H9 (cell line): Measurements from ENCODE around the gene ANKS3. TPM values are rescaled to one million over a fixed set of nuclear protein-coding genes. Genes with fewer than 3 reads are reported as not detected.

Experiments used
- DNase-seq: peaks from one replicate; pipeline ENCODE4 v3.0.0-alpha.2; 2017
- H2AFZ ChIP-seq: one replicate; pipeline ENCODE4 v1.6.1; 2013; ENCODE audit warnings: mild to moderate bottlenecking, low read length, control low read depth, moderate library complexity
- H2AK5ac ChIP-seq: 2 replicates; pipeline ENCODE4 v1.6.1; 2013; ENCODE audit warnings: low read length, control low read depth, mixed read lengths; ENCODE audit not compliant: insufficient read length
- H2BK120ac ChIP-seq: one replicate; pipeline ENCODE4 v1.6.1; 2013; ENCODE audit warnings: low read depth, mild to moderate bottlenecking, low read length, control low read depth, inconsistent platforms; ENCODE audit not compliant: poor library complexity, severe bottlenecking
- H2BK12ac ChIP-seq: 2 replicates; pipeline ENCODE4 v1.6.1; 2013; ENCODE audit warnings: low read length, control low read depth, mixed read lengths, low read depth; ENCODE audit not compliant: insufficient read length
- H2BK15ac ChIP-seq: 2 replicates; pipeline ENCODE4 v1.6.1; 2013; ENCODE audit warnings: low read depth, low read length, control low read depth
- H2BK20ac ChIP-seq: one replicate; pipeline ENCODE4 v1.6.1; 2013; ENCODE audit warnings: low read depth, mild to moderate bottlenecking, low read length, control low read depth, inconsistent platforms; ENCODE audit not compliant: poor library complexity, severe bottlenecking
- H2BK5ac ChIP-seq: 2 replicates; pipeline ENCODE4 v1.6.1; 2013; ENCODE audit warnings: low read length, control low read depth, mixed read lengths; ENCODE audit not compliant: insufficient read length
- H3K14ac ChIP-seq: 2 replicates; pipeline ENCODE4 v1.6.1; 2013; ENCODE audit warnings: low read length, control low read depth; ENCODE audit not compliant: insufficient read depth
- H3K18ac ChIP-seq: 2 replicates; pipeline ENCODE4 v1.6.1; 2013; ENCODE audit warnings: low read depth, mild to moderate bottlenecking, mixed read lengths, low read length, control low read depth; ENCODE audit not compliant: insufficient read length
- H3K23ac ChIP-seq: 2 replicates; pipeline ENCODE4 v1.6.1; 2013; ENCODE audit warnings: low read length, control low read depth, mixed read lengths, low read depth; ENCODE audit not compliant: insufficient read length
- H3K23me2 ChIP-seq: 2 replicates; pipeline ENCODE4 v1.6.1; 2013; ENCODE audit warnings: low read depth, mild to moderate bottlenecking, mixed read lengths, low read length, control low read depth; ENCODE audit not compliant: insufficient read length, poor library complexity, severe bottlenecking
- H3K27ac ChIP-seq: 2 replicates; pipeline ENCODE4 v1.5.1; 2013; ENCODE audit warnings: low read length, control low read depth, mixed read lengths, low read depth; ENCODE audit not compliant: insufficient read length
- H3K27me3 ChIP-seq: 2 replicates; pipeline ENCODE4 v1.6.1; 2013; ENCODE audit warnings: low read length, control low read depth, inconsistent platforms; ENCODE audit not compliant: insufficient read depth
- H3K4ac ChIP-seq: 2 replicates; pipeline ENCODE4 v1.6.1; 2013; ENCODE audit warnings: low read depth, mild to moderate bottlenecking, control low read depth, inconsistent platforms, low read length, moderate library complexity
- H3K4me1 ChIP-seq: 2 replicates; pipeline ENCODE4 v1.6.1; 2013; ENCODE audit warnings: low read length, control low read depth, inconsistent platforms; ENCODE audit not compliant: insufficient read depth
- H3K4me2 ChIP-seq: 2 replicates; pipeline ENCODE4 v1.6.1; 2013; ENCODE audit warnings: low read length, control low read depth, mixed read lengths; ENCODE audit not compliant: insufficient read length, insufficient read depth
- H3K56ac ChIP-seq: 2 replicates; pipeline ENCODE4 v1.6.1; 2013; ENCODE audit warnings: low read depth, mild to moderate bottlenecking, mixed read lengths, low read length, control low read depth; ENCODE audit not compliant: insufficient read length
- H3K79me1 ChIP-seq: 2 replicates; pipeline ENCODE4 v1.6.1; 2013; ENCODE audit warnings: low read depth, mild to moderate bottlenecking, moderate library complexity, low read length, control low read depth, inconsistent platforms; ENCODE audit not compliant: insufficient read depth, poor library complexity, severe bottlenecking
- H3K79me2 ChIP-seq: 2 replicates; pipeline ENCODE4 v1.6.1; 2013; ENCODE audit warnings: low read length, control low read depth, inconsistent platforms; ENCODE audit not compliant: insufficient read depth
- H3K9ac ChIP-seq: 2 replicates; pipeline ENCODE4 v1.6.1; 2013; ENCODE audit warnings: low read length, control low read depth, mixed read lengths; ENCODE audit not compliant: insufficient read length; ENCODE audit errors: extremely low read depth
- H3K9me3 ChIP-seq: one replicate; pipeline ENCODE4 v1.6.1; 2013; ENCODE audit warnings: low read depth, low read length, inconsistent platforms; ENCODE audit not compliant: control insufficient read depth
- H3T11ph ChIP-seq: one replicate; pipeline ENCODE4 v1.6.1; 2013; ENCODE audit warnings: mild to moderate bottlenecking, low read length, control low read depth, inconsistent platforms
- H4K20me1 ChIP-seq: one replicate; pipeline ENCODE4 v1.6.1; 2013; ENCODE audit not compliant: control insufficient read depth, insufficient read length, insufficient read depth
- H4K5ac ChIP-seq: 2 replicates; pipeline ENCODE4 v1.6.1; 2013; ENCODE audit warnings: low read depth, mild to moderate bottlenecking, mixed read lengths, low read length, control low read depth; ENCODE audit not compliant: insufficient read length
- H4K8ac ChIP-seq: replicated peaks from 2 replicates; pipeline ENCODE4 v1.6.1; 2013; ENCODE audit warnings: low read length, control low read depth, mixed read lengths, low read depth; ENCODE audit not compliant: insufficient read length
- H4K91ac ChIP-seq: 2 replicates; pipeline ENCODE4 v1.6.1; 2013; ENCODE audit warnings: low read depth, mild to moderate bottlenecking, moderate library complexity, mixed read lengths, low read length, control low read depth; ENCODE audit not compliant: insufficient read length
- H3K27ac Mint-ChIP-seq, 3 experiments: 2 replicates in 2 of 3; 3 replicates in 1 of 3; pipeline ENCODE4 v1.8.0; 2020 to 2021; ENCODE audit warnings: mixed read lengths in 3 of 3, mild to moderate bottlenecking in 1 of 3, moderate library complexity in 1 of 3
- H3K27me3 Mint-ChIP-seq: 2 replicates; pipeline ENCODE4 v1.8.0; 2021; ENCODE audit warnings: low read depth, mild to moderate bottlenecking, moderate library complexity, mixed read lengths
- H3K36me3 Mint-ChIP-seq, 3 experiments: 2 replicates in 2 of 3; 3 replicates in 1 of 3; pipeline ENCODE4 v1.8.0; 2020 to 2021; ENCODE audit warnings: low read depth in 3 of 3, mixed read lengths in 3 of 3; ENCODE audit not compliant: insufficient read depth in 1 of 3
- H3K4me1 Mint-ChIP-seq, 2 experiments: 2 replicates each; pipeline ENCODE4 v1.8.0; 2020; ENCODE audit warnings: mixed read lengths in 2 of 2
- H3K4me3 Mint-ChIP-seq, 2 experiments: 2 replicates in 1 of 2; 3 replicates in 1 of 2; pipeline ENCODE4 v1.8.0; 2020 to 2021; ENCODE audit warnings: mild to moderate bottlenecking in 2 of 2, mixed read lengths in 2 of 2, moderate library complexity in 1 of 2
- H3K9me3 Mint-ChIP-seq, 2 experiments: 2 replicates in 1 of 2; 3 replicates in 1 of 2; pipeline ENCODE4 v1.8.0; 2020; ENCODE audit warnings: mild to moderate bottlenecking in 2 of 2, mixed read lengths in 2 of 2, moderate library complexity in 1 of 2
- WGBS: extraction: QIAGEN DNeasy Blood & Tissue Kit; methylation state at CpG from one replicate; pipeline ENCODE4 v1.1.7; 2013; ENCODE audit warnings: missing lambda C conversion rate, low lambda C conversion rate, mixed read lengths; ENCODE audit not compliant: insufficient read length; ENCODE audit errors: extremely low coverage; 5-methylcytosine and 5-hydroxymethylcytosine counted together
- total RNA-seq: library from RNA; stranded (reverse); gene quantifications from 2 replicates; pipeline ENCODE4 v1.2.1, GENCODE V29; 2021
- TF ChIP-seq, protein P1 (sequence below): fragments of 200-600 bp; sonication (generic); conservative IDR thresholded peaks from 3 replicates; pipeline ENCODE4 v1.8.0; 2021; ENCODE audit warnings: antibody characterized with exemption, mild to moderate bottlenecking

ANKS3 gene
- total RNA-seq, 1 experiment from 2014 or later, result 32.0 TPM

DNA sequence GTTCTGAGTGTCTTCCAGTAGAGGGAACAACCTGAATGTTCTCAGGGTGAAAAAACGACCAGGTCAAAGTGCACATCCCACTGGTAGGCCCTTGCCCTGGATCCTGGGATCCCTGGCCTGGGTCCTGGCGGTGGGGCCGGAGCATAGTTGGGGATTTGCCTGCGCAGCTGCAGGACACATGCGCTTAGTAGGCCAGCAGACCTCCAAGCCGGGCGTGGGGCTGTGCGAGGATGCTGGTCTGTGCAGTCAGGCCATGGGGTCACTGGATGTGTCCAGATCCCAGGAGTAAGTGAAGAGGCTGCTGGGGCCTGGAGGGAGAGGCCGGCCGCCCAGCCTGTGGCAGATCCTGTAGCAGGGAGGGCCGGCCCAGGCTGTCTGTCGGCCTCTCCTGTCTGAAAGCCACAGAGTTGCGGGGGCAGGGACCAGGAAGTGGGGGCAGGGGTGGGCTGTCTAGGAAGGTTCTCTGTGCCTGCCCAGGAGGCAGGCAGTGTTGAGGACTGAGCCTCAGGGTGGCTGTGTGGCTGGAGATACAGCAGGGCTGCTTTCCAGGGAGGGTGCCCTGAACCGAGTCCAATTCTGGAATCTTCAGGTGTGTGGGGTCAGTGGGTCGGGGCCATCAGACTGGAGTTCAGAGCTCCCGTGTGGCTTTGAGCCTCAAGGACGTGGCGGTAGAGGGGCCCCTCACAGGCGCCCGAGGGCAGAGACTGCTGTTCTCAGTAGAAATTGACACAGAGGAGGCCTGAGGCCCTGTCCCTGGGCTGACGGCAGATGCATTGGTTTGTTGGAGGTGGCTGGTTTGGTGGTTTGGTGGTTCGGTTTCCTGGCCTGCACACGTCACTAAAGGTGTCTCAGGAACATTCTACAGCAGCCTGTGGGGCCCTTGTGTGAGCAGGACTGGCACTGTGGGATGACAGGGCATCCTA is 57.9 kb downstream of the ANKS3 start:
- Histone ChIP-seq H2BK120ac (no peak overlapping the region), H3K79me1 (no peaks in the 10 kb centered on the region), H2AFZ (no peak overlapping the region), H3K79me2 (no peaks in the 10 kb centered on the region), H3K14ac (no peak overlapping the region), H3K4me2 (no peak overlapping the region), H3K4ac (no peak overlapping the region), H4K91ac (no peak overlapping the region), H2BK15ac (no peak overlapping the region; the same call in 1 of the 2 replicates), H2BK5ac (no peak overlapping the region), H2BK20ac (no peak overlapping the region), H4K8ac (no peak overlapping the region), H3K18ac (no peak overlapping the region), H3K9me3 (no peaks in the 10 kb centered on the region), H3K27ac (no peak overlapping the region), H3K9ac (no peak overlapping the region), H4K20me1 (no peaks in the 10 kb centered on the region), H4K5ac (no peak overlapping the region), H3T11ph (no peak overlapping the region), H3K23ac (no peak overlapping the region), H2BK12ac (no peak overlapping the region), H3K23me2 (no peaks in the 10 kb centered on the region), H3K56ac (no peak overlapping the region), H3K27me3 (no peaks in the 10 kb centered on the region), H3K4me1 (no peaks in the 10 kb centered on the region; the same call in 1 of the 2 replicates), H2AK5ac (no peak overlapping the region)
- H3K27ac Mint-ChIP-seq, result peak overlapping the region; percentile 82 to 89 (median 88)
- no CpG with 5 or more reads among the region's 23 CpGs for WGBS
- TF ChIP-seq, protein P1, sequence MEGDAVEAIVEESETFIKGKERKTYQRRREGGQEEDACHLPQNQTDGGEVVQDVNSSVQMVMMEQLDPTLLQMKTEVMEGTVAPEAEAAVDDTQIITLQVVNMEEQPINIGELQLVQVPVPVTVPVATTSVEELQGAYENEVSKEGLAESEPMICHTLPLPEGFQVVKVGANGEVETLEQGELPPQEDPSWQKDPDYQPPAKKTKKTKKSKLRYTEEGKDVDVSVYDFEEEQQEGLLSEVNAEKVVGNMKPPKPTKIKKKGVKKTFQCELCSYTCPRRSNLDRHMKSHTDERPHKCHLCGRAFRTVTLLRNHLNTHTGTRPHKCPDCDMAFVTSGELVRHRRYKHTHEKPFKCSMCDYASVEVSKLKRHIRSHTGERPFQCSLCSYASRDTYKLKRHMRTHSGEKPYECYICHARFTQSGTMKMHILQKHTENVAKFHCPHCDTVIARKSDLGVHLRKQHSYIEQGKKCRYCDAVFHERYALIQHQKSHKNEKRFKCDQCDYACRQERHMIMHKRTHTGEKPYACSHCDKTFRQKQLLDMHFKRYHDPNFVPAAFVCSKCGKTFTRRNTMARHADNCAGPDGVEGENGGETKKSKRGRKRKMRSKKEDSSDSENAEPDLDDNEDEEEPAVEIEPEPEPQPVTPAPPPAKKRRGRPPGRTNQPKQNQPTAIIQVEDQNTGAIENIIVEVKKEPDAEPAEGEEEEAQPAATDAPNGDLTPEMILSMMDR, result no peak
- peaks cover 0 to 41% (median 5%) of the 10 kb centered on the region in 3 experiments; a peak in 4 of 7 replicates for H3K36me3 Mint-ChIP-seq
- H3K9me3 Mint-ChIP-seq, result no peaks in the 10 kb centered on the region
- no peak overlapping the region; a peak in 1 of 5 replicates for H3K4me3 Mint-ChIP-seq
- no peak for DNase-seq
- peaks cover 2 to 8% of the 10 kb centered on the region in 2 experiments; a peak in 3 of 4 replicates for H3K4me1 Mint-ChIP-seq
- no peaks in the 10 kb centered on the region for H3K27me3 Mint-ChIP-seq
